Activated CD4-positive, alpha-beta T cell treated with anti-CD3 and anti-CD28 coated beads, Interleukin-2, amount 50 U/mL, for 16 hours (primary cell): ENCODE results near the gene GATAD2A.
"Not testable (repeated sequence)": the region's sequence is repeated elsewhere in the genome, so short reads cannot be mapped to it uniquely, and the experiment has no call there.

ENCODE experiments used
- DNase-seq: peaks from one replicate; pipeline ENCODE4 v3.0.0-alpha.2; 2020

The GATAD2A gene

DNA sequence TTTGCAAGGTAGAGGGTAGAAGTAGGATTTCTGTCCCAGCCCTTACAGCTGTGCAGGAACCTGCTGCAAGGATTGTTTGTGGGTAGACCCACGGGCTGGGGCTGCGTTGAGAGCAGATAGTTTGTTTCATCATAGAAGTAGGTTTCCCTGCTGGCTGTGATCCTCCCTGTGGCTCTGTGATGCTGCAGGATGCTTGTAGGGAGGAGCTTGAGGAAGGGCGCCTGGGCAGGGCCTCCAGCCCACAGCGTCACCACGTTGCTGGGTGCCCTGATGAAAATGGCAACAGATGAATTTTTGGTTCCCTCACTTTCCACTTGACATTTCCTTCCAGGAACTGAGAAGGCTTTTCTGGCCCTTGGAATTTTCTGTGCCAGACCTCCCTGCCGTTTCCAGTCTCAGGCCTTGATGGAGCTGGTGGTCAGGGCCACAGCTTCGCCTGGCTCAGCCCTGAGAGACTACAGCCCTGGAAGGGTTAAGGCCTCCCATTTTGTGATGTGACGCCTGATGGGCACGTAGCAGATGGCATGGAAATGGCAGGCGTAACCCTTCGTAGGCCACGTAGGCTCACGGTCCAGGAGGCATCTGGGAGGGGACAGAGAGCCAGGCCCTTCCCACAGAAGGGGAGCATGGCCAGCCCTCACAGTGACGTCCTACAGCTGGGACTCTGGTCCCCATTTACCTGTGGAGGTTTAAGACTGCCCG, 42.2 kb downstream of the GATAD2A start:
- peak; percentile 41 for DNase-seq

DNA sequence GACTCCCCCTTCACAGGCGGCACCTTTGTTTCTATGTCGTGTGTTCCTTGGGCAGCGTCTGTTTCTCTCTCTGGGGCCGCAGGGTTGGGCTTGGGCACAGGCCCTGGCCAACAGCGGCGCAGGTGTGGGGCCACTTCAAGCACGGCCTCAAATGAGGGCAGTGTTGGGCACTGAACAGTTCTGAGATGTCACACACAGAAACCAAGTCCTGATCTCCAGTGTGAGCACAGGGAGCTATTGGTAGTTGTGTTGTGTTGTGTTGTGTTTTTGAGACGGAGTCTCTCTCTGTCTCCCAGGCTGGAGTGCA, 42.7 kb downstream of the GATAD2A start:
- DNase-seq, result no peak

DNA sequence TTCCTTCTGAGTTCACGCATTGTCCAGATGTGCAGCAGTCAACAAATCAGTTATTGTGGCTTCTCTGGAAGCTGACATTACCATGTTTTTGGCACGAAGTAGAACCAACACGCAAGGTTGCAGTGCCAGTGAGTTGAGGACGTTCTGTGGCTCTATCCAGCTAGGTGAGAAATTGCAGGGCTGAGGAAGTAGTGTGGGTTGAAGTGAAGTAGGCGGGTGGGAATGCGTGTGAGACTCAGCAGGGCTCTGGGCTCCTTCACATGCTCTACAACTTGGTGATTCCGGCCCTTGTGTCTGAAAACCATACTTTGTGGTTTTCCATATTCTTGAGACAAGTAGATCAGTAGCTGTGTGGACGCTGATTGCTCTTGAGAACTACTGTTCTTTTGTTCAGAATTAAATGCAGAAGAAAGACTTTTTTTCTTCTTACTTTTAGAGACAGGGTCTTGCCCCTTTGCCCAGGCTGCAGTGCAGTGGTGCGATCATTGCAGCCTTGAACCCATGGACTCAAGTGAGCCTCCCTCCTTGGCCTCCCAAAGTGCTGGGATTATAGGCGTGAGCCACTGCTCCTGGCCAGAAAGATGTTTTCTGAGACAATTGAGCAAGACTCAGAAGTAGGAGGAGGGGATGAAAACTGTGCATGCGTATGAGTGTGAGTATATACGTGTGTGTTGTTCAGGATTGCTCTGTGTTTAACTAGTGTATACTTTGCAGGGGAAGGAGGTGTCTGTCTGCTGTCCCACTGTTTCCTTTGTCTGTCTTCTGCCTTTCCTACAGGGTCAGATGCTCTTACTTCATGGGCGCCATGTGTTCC, 46.2 kb downstream of the GATAD2A start:
- DNase-seq, result peak; percentile 77

DNA sequence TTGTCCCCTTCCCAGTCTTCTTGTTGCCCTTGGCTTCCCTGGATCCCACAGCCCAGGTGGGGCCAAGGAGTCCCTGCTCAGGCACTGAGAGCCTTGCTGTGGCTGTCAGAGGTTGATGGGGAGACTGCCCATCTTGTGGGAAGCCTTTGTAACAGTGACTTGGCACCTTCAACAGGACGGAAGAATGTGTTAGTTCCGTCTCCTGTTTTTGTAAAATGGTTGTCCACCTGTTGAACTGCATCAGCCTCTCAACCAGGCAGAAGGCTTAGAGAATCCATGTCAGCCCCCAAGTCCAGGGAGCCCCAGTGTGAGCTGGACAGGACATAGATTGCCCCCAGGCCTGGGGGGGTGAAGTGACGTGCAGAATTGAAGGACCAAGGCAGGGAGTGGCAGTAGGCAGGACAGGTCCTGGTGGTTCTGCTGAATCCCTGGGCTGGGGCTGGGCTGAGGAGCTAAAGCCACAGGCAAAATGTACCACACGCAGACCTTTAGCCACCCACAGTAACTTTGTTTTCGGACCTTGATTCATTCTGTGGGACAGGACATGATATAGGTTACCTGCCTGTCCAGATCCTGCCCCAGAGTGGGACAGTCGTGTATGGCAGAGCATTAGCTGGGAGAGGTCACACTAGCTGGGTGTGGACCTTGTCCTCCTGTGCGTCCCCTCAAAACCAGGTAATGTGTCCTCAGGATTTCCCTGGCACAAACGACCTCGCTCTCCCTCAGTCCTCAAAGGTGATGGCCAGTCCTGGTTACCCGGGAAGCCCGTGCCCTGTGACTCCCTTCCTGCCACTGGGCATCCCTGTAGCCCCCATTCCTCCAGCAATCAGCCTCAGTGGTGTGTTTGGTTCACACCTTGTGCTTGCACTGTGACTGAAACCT, 47.0 kb downstream of the GATAD2A start:
- DNase-seq, result no peak

DNA sequence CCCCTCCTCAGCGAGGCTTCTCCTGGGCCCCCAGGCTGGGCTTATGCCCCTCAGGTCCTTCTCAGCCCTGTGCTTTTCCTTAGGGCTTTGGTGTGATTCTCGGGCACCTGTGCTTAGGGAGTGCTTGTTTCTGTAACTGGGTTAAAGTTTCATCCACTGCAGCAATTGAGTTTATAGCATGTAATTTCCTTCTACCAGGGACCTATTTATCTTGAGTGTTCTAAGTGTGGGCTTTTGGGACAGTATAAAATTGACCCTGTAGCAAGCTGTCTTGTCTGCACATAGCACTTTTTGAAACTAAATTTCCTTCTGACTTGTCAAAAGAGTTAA, 47.6 kb downstream of the GATAD2A start:
- no peak for DNase-seq

DNA sequence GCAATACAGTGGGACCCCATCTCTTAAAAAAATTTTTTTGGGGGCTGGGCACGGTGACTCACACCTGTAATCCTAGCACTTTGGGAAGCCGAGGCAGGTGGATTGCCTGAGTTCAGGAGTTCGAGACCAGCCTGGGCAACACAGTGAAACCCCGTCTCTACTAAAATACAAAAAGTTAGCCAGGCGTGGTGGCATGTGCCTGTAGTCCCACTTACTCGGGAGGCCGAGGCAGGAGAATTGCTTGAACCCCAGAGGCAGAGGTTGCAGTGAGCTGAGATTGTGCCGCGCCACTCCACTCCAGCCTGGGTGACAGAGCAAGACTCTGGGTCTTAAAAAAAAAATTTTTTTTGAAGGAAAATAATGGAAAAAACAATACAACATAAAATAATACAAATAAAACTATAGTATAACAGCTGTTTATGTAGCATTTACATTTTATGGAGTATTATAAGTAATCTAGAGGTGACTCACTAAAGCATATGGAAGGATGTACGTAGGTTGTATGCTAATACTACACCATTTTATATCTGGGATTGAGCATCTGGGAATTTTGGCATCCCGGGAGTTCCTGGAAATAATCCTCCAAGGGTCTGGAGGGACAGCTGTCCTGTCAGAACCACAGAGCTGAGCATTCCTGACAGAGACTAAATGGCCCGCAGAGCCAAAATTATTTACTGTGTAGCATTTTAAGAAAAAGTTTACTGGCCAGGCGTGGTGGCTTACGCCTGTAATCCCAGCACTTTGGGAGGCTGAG, 49.9 kb downstream of the GATAD2A start:
- DNase-seq, result not testable (repeated sequence)

DNA sequence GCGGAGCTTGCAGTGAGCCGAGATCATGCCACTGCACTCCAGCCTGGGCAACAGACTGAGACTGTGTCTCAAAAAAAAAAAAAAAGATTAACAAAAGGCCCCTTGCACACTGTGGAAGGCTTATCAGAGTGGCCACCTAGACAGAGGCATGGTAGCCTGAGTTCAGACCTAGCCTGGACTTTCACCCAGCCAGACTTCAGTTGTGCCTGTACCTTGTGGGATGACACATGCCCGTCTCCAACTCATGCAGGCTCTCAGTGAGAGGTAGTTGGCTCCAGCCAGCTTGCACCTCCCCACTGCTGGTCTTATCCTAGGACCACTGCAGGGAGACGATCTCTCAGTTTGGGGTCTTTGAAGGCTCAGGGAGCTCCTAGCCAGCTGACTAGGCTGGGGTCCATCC, 52.2 kb downstream of the GATAD2A start:
- no peak for DNase-seq

DNA sequence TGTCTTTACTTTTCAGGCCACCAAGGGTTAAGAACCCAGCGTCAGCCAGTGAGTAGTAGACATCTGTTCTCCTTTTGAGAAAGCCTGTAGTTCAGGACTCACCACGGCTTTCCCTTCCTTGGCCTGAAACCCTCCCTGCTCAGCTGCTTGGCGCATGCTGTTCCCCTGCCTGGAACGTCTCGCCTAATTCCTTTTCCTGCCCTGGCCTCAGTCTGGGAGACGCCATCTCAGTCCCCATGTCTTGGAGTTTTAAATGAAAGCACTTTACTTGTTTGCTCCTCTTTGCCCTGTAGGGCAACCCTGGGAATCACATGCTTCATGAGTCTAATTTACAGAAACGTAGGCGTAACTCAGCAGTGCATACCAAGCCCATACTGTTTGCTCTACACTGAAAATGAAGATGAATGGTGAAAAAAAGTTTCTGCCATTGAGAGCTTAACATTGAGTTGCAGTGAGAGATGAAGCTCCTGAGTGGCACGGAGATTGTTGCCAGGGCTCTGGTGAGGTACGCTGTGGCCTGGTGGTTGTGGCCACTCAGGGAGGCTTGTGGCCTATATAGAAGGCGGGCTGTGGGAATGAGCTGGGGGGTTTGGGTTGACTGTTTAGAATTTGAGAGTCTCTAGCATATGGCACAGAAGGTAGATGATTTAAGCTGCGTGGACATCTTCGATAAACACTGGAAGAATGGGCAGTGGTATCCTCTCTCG, 52.8 kb downstream of the GATAD2A start:
- DNase-seq, result no peak

DNA sequence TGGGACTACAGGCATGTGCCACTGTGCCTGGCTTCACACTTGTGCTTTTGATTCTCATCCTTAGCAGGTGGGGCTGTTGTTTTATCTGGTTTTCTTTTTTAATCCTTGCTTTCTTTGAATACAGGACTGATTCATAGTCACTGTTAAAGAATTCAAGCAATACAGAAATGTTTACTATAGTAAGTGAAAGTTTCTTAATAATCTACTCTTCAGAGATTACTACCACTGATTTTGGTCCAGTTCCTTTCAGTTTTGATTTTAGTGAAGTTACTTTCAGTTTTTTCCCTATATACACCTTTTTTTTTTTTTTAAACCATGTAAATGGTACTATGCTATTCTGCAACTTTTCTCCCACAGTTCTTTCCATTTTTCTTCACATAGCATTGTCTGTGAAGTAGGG, 53.6 kb downstream of the GATAD2A start:
- DNase-seq, result peak; percentile 62

DNA sequence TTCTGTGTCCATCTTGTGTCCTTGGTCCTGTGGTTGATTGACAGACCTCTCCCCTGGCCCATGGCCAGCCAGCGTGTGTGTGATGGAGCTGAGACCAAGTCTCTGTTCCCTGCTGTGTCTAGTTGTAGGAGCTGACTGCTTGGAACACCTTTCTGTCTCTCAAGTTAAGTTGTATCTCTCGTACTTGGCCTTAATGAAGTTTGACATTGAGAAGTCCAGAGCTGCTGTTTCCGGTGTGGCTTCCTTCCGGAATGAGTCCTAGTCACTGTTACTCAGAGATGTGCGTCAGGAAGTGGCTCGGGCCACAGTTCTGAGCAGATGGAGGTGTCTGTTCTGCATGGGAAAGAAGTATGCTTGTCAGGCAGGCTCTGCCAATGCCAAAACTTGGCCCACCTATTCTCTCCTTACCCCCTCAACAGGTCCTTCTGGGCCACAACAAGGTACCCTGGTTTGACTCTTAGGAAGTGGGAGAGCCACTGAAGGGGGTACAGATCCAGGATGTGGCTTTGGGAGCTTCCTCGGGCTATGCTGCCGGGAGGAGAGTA, 54.3 kb downstream of the GATAD2A start:
- DNase-seq, result peak; percentile 87

DNA sequence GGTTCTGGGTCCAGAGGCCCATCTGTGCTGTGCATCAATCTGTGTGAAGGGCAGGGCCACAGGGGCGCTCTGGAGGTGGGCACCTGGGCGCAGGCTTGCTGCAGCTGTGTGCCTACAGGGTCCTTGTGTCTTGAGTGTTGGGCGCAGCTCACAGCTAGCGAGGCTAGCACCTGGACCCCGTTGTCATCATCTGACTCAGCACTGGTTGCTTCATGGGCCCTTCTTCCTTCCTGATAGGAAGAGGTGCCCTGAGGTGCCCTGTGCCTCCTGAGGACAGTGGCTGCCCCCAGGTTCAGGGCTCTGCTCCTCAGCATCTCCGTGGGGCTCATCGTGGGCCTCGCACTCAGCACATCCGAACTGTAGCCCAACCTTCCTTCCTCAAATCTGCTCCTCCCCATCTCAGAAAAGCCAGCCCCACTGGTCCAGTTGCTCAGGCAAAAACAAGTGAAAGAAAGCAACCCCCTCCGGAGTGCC, 54.8 kb downstream of the GATAD2A start:
- DNase-seq, result peak; percentile 76

DNA sequence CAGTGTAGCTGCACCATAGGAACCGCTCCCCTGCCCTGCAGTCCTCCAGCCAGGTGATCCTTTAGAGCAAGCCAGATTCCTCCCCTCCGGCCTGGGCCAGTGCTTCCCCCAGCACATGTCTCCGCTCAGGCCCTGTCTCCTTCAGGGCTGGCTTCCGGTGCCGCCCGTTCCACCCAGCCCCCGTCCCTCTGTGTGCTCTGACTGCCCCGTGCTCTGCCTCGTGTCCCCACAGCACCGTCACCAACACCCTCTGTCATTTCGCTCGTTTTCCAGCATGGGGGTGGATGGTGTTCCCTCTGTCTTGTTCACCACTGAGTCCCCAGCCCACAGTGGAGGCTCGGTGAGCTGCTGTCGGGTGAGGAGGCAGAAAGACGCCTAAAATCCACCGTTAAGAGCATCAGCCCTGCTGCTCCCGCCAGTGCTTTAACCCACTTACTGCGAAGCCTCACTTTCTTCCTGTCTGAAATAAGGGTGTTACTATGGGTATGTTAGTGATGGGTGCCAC, 55.3 kb downstream of the GATAD2A start:
- peak; percentile 78 for DNase-seq

DNA sequence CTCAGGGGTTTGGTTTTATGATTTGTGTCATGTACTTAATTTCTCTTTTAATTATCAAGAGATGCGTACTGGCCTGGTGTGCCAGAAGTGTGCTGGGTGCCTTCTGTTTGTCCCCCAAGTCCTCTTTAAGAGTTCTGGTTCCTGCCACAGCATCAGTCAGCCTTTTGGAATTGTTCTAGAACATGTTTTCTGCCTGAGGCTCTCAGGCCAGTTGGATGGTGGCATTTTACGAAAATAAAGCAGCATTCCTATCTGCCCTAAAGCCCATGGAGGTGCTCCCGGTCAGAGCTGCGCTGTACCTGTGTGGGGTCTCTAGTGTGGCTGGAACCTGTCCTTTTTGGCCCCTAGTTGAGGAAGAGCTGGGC, 55.8 kb downstream of the GATAD2A start:
- DNase-seq, result no peak

DNA sequence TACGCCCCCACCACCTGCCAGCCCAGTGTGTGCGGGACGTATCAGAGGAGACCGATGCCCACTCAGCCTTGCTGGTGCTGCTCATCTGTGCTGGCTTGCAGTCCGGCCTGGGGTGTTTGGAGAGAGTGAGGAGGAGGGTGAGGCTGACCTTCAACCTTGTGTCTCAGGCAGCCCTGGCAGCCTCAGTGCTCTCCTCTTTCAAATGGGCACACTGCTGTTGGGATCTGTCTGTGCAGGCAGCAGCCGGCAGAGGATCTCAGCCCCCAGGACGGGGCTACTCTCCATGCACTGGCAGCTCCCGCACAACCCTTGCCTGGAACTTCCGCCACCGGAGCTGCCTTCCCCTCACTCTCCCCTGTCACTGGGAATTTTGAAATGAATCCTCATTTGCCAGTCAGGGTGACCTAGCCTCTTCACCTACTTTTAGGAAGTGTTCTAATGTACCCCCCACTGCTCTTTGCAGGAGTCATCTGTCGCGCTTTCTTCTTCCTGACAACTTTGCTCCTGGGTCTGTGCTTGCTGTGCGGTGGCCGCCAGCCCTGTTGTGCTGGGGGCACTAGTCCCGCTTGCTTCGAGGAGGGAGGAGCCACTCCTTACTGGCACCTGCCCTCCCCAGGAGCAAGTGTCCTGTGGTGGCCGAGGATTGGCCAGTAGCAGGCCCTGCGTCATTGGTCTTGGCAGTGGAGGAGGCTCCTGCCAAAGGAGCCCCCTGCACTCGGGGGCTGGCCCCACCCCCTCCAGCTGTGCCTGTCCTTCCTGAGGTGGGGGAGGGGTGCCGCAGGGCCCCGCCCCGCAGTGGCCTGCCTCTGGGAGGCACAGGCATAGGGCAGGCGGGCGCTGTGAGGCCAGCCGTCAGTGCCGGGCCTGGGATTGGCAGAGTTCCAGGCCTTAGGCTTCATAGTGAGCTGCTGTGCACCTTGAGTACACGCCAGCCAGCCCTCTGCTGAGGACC, 56.5 kb downstream of the GATAD2A start:
- no peak for DNase-seq

DNA sequence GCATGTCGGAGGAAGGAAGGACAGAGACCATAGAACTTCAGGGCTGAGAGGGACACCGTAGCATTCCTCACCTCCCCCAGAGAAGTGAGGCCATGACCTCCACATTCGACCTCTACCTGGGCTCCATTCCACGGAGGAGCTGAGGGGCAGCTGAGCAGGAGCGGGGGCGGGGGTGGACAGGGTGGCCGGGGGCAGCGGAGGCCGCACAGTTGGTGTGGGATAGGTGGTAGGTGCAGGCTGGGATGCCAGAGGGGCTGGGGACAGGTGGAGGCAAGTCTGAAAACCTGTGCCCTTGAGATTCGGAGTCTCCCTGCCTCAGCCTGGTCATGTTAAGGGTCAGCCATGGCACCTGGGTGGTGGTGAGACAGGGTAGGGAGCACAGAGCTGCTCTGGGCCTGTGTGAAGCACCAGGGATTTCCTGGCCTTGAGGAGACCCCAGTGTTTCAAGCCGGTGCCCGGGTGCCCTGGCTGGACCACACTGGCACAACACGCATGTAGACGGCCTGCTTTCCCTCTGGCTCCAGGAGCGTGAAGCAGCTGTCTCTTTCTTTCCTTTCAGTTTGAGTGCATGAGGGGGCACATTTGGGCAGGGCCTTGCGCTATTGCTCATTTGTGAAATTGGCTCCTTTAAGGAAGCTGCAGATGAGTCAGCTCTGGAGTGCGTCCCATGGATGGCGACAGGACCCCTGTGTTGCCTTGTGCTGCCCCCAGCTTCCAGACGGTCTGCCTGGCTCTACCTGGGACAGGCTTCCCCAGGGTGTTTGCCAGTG, 58.1 kb downstream of the GATAD2A start:
- DNase-seq, result no peak

DNA sequence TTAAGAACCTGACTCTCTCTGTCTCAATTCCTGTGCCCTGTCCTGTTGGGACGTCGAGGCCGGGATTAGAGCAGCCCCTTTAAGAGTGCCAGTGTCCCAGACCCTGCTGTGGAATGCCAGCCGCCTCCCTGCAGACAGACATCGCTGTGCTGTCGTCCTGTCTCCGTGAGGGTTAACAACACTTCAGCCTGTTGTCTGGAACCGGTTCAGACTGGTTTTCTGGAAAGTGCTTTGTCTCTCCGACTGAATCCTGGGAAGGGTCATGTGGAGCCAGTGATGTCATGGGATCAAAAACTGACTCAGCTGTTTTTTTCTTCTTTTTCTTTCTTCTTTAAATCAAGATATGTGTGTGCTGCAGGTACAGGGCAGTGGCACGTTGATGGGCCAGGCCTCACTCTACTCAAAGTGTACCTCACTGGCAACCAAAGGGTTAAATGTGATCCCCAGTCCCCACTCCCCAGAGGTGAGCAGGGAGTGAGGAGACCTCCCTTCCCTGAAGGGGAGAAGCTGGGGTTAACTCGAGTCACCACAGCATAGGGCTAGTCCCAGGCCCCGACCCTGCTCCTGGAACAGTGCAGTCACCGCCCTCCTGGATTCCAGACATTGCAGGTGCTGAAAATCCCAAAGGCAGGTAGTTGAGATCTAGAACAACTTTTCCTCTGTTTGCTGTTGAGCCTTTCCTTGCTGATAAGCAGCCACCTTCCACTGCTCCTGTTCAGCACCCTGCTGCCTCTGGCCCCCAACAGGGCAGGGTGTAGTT, 59.0 kb downstream of the GATAD2A start:
- DNase-seq, result no peak

DNA sequence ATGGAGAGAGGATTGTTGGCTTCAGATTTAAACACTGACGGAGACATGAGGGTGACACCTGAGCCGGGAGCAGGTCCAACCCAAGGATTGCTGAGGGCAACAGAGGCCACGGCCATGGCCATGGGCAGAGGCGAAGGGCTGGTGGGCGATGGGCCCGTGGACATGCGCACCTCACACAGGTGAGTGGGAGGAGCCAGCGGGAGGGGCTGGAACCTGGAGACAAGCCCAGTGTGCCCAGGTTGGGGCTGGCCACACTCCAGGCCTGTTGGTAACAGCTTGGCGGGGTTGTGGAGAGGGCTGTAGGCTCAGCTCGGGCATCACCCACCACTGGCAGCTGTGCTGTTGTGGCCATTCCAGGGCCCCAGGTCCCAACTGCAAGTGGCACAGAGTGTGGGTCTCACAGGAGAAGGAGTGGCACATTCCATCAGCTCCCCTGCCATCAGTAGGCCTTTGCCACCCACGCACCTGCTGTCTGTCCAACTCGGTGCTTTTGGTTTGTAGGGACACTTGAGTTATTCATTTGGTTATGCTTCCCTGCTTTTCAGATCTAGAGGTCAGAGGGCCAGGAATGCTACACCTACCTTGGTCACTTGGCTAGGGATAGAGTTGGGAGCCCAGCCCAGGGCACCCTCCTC, 60.1 kb downstream of the GATAD2A start:
- DNase-seq, result no peak

DNA sequence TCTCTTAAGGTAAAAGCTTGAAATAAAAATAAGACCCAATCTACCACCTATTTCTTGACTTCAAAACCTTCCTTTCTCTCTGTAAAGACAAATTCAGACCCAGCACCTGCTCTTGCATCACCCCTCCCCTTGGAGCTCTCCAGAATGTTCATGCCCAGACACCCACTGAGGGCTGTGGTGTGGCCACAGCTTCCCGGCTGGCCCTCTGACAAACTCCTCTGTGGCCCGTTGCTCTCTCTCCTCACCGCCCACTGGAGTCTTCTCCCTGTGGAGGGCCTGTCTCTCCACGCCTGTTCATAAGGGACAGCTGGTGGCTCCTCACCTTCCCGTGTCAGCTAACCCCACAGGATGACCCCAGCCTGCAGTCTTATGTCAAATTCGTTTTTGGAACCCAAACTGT, 60.7 kb downstream of the GATAD2A start:
- DNase-seq, result no peak
